ENCODE results near the gene COX6A2. TPM values are rescaled to one million over a fixed set of nuclear protein-coding genes. Genes with fewer than 3 reads are reported as not detected.

COX6A2 gene
- total and polyA plus RNA-seq, 2 experiments from 2014 or later, result 6.0 TPM; not detected in 1

DNA sequence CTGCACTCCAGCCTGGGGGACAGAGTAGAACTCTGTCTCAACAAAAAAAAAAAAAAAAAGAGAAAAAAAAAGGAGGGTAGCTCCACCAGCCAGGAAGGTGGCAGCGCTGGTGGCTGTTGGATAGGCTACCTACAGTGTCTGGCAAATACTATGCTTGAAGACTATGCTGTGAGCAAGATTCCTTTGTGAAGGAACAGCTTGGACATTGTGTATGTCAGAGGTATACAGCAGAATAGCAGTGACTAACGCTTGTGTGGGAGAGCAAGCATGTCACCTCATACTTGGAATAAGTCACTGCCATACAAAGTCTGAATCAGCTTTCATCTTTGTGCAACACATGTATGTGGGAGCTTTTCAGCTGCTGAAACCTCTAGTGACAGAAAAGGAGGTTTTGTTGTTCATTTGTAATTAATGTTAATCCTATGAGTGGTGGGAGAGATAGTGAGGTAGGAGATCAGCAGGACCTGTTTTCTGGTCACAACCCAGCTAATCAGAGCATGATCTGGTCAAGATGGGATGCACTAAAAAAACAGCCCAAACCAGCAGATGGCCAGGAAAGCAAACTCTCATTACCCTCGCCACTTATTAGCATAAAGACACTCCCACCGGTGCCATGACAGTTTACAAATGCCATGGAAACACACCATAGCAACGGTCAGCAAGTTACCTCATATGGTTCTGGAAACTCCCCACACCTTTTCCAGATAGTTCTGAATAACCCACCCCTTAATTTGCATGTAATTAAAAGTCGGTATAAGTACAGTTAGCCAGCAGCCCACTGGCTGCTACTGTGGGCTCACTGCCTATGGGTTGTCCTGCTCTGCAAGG is 41.8 kb downstream of the COX6A2 start (continued):
- TF ChIP-seq, protein P1, sequence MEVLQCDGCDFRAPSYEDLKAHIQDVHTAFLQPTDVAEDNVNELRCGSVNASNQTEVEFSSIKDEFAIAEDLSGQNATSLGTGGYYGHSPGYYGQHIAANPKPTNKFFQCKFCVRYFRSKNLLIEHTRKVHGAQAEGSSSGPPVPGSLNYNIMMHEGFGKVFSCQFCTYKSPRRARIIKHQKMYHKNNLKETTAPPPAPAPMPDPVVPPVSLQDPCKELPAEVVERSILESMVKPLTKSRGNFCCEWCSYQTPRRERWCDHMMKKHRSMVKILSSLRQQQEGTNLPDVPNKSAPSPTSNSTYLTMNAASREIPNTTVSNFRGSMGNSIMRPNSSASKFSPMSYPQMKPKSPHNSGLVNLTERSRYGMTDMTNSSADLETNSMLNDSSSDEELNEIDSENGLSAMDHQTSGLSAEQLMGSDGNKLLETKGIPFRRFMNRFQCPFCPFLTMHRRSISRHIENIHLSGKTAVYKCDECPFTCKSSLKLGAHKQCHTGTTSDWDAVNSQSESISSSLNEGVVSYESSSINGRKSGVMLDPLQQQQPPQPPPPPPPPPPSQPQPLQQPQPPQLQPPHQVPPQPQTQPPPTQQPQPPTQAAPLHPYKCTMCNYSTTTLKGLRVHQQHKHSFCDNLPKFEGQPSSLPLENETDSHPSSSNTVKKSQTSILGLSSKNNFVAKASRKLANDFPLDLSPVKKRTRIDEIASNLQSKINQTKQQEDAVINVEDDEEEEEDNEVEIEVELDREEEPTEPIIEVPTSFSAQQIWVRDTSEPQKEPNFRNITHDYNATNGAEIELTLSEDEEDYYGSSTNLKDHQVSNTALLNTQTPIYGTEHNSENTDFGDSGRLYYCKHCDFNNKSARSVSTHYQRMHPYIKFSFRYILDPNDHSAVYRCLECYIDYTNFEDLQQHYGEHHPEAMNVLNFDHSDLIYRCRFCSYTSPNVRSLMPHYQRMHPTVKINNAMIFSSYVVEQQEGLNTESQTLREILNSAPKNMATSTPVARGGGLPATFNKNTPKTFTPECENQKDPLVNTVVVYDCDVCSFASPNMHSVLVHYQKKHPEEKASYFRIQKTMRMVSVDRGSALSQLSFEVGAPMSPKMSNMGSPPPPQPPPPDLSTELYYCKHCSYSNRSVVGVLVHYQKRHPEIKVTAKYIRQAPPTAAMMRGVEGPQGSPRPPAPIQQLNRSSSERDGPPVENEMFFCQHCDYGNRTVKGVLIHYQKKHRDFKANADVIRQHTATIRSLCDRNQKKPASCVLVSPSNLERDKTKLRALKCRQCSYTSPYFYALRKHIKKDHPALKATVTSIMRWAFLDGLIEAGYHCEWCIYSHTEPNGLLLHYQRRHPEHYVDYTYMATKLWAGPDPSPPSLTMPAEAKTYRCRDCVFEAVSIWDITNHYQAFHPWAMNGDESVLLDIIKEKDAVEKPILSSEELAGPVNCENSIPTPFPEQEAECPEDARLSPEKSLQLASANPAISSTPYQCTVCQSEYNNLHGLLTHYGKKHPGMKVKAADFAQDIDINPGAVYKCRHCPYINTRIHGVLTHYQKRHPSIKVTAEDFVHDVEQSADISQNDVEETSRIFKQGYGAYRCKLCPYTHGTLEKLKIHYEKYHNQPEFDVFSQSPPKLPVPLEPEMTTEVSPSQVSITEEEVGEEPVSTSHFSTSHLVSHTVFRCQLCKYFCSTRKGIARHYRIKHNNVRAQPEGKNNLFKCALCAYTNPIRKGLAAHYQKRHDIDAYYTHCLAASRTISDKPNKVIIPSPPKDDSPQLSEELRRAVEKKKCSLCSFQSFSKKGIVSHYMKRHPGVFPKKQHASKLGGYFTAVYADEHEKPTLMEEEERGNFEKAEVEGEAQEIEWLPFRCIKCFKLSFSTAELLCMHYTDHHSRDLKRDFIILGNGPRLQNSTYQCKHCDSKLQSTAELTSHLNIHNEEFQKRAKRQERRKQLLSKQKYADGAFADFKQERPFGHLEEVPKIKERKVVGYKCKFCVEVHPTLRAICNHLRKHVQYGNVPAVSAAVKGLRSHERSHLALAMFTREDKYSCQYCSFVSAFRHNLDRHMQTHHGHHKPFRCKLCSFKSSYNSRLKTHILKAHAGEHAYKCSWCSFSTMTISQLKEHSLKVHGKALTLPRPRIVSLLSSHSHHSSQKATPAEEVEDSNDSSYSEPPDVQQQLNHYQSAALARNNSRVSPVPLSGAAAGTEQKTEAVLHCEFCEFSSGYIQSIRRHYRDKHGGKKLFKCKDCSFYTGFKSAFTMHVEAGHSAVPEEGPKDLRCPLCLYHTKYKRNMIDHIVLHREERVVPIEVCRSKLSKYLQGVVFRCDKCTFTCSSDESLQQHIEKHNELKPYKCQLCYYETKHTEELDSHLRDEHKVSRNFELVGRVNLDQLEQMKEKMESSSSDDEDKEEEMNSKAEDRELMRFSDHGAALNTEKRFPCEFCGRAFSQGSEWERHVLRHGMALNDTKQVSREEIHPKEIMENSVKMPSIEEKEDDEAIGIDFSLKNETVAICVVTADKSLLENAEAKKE (CRISPR knock-in tag; IDR thresholded peaks at IDR 0.05), result no peak
- TF ChIP-seq, protein P2, sequence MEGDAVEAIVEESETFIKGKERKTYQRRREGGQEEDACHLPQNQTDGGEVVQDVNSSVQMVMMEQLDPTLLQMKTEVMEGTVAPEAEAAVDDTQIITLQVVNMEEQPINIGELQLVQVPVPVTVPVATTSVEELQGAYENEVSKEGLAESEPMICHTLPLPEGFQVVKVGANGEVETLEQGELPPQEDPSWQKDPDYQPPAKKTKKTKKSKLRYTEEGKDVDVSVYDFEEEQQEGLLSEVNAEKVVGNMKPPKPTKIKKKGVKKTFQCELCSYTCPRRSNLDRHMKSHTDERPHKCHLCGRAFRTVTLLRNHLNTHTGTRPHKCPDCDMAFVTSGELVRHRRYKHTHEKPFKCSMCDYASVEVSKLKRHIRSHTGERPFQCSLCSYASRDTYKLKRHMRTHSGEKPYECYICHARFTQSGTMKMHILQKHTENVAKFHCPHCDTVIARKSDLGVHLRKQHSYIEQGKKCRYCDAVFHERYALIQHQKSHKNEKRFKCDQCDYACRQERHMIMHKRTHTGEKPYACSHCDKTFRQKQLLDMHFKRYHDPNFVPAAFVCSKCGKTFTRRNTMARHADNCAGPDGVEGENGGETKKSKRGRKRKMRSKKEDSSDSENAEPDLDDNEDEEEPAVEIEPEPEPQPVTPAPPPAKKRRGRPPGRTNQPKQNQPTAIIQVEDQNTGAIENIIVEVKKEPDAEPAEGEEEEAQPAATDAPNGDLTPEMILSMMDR (conservative IDR thresholded peaks at IDR 0.05; ENCODE audit: low read depth in 2 of 2), result no peak
- no peak for TF ChIP-seq EZH2phosphoT487 (IDR thresholded peaks at IDR 0.05; ENCODE audit: unreplicated experiment)

DNA sequence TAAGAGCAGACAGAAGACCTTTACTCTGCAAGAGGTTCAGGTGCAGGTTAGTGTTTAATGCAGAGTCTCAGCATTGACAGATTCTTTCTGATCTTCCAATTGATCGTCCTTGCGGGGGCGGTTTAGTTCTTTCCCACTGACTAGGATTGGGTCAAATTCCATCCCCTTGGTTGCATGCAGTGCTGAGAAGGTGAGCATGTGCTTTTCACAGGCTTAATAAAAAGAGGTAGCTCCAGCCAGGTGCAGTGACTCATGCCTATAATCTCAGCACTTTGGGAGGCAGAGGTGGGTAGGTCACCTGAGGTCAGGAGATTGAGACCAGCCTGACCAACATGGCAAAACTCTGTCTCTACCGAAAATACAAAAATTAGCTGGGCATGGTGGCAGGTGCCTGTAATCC is 42.5 kb downstream of the COX6A2 start:
- no peak overlapping the region for H3K27ac ChIP-seq (ENCODE audit: low read depth)
- H3K9me2 ChIP-seq (ENCODE audit: insufficient read depth), result no peaks in the 10 kb centered on the region
- H3K36me3 ChIP-seq (ENCODE audit: insufficient read depth), result no peaks in the 10 kb centered on the region
- DNase-seq (ENCODE audit: low spot score), result no peak
- ATAC-seq, result no peak
- Mint-ChIP-seq H3K9me3 (peaks cover 4% of the 10 kb centered on the region; the same call in 2 of the 3 replicates), H3K27ac (no peak overlapping the region), H3K4me1 (peaks cover 8% of the 10 kb centered on the region), H3K27me3 (ENCODE audit: insufficient read depth, low read depth, poor library complexity) (peaks cover 6% of the 10 kb centered on the region), H3K4me3 (no peak overlapping the region), H3K36me3 (ENCODE audit: low read depth) (no peaks in the 10 kb centered on the region)
- no peak overlapping the region for H3K4me2 ChIP-seq
- no peak for TF ChIP-seq EZH2 (IDR thresholded peaks at IDR 0.05; ENCODE audit: low read depth, unreplicated experiment)
- TF ChIP-seq CREB1 (CRISPR knock-in tag; IDR thresholded peaks at IDR 0.05; ENCODE audit: low read depth), result no peak
- TF ChIP-seq NANOG (IDR thresholded peaks at IDR 0.05; ENCODE audit: borderline replicate concordance), result no peak
- TF ChIP-seq, protein P3, sequence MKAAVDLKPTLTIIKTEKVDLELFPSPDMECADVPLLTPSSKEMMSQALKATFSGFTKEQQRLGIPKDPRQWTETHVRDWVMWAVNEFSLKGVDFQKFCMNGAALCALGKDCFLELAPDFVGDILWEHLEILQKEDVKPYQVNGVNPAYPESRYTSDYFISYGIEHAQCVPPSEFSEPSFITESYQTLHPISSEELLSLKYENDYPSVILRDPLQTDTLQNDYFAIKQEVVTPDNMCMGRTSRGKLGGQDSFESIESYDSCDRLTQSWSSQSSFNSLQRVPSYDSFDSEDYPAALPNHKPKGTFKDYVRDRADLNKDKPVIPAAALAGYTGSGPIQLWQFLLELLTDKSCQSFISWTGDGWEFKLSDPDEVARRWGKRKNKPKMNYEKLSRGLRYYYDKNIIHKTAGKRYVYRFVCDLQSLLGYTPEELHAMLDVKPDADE (IDR thresholded peaks at IDR 0.05), result no peak
- no peaks in the 10 kb centered on the region for H3K79me2 ChIP-seq (replicated peaks; ENCODE audit: insufficient read depth)
- H3F3A ChIP-seq (replicated peaks; ENCODE audit: low read depth), result no peaks in the 10 kb centered on the region
- no peak overlapping the region for H3K4me3 ChIP-seq
- H4K20me1 ChIP-seq (replicated peaks; ENCODE audit: insufficient read depth), result no peaks in the 10 kb centered on the region
- H2AFZ ChIP-seq, result no peak overlapping the region
- no peaks in the 10 kb centered on the region for H3K27me3 ChIP-seq (ENCODE audit: insufficient read depth)
- H3K4me1 ChIP-seq (ENCODE audit: insufficient read depth), result no peaks in the 10 kb centered on the region

Measured in GM23338 (cell line).